ENCODE measurements around the gene DLEC1.

DNA sequence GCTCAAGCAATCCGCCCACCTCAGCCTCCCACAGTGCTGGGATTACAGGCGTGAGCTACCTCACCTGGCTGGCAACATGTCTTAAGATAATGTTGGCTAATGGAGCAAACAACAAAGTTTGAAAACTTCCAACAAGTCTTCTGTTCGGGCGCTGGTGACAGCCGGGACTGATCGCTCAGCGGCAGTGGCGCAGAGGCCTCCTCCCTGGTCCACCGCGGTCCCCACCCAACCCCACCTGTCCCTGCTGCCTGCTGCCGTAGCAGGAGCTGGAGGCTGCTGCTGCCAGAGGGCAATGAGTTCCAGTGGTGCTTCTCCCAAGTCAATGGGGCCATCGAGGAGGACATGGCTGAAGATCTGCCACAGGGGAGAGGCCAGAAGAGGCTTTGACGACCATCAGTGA lies 12.1 kb downstream of the DLEC1 start:
- TF ChIP-seq, protein P1, sequence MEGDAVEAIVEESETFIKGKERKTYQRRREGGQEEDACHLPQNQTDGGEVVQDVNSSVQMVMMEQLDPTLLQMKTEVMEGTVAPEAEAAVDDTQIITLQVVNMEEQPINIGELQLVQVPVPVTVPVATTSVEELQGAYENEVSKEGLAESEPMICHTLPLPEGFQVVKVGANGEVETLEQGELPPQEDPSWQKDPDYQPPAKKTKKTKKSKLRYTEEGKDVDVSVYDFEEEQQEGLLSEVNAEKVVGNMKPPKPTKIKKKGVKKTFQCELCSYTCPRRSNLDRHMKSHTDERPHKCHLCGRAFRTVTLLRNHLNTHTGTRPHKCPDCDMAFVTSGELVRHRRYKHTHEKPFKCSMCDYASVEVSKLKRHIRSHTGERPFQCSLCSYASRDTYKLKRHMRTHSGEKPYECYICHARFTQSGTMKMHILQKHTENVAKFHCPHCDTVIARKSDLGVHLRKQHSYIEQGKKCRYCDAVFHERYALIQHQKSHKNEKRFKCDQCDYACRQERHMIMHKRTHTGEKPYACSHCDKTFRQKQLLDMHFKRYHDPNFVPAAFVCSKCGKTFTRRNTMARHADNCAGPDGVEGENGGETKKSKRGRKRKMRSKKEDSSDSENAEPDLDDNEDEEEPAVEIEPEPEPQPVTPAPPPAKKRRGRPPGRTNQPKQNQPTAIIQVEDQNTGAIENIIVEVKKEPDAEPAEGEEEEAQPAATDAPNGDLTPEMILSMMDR (IDR thresholded peaks at IDR 0.05), result no peak
- no peak for TF ChIP-seq POLR2AphosphoS5 (IDR thresholded peaks at IDR 0.05)
- TF ChIP-seq POLR2A (IDR thresholded peaks at IDR 0.05), result no peak

Measured in suprapubic skin (tissue), 4 donors.